GM12878 (cell line): ENCODE results near the gene COL13A1. TPM values are rescaled to one million over a fixed set of nuclear protein-coding genes. Genes with fewer than 3 reads are reported as not detected.

Source experiments
- ATAC-seq: fragments of 200-7000 bp; cut with Tn5 transposase; 3 replicates; pipeline ENCODE4 v1.9.1; 2020; ENCODE audit warnings: mild to moderate bottlenecking, moderate library complexity
- BruUV-seq: library from RNA; stranded (reverse); fragments of 400-500 nt; replicated peaks from 2 replicates; lab custom pipeline; 2021; lab: Mats Ljungman, UMichigan
- CTCF ChIA-PET: fragments of 300-600 bp; sonication (Branson Sonifier 250); formaldehyde crosslinking; extraction: SDS; loops from one replicate; lab custom pipeline; 2021; ENCODE audit warnings: inconsistent platforms; lab: Yijun Ruan, JAX
- POLR2A ChIA-PET: fragments of 350-600 bp; formaldehyde crosslinking; extraction: SDS; loops from one replicate; lab custom pipeline; 2021; ENCODE audit warnings: inconsistent platforms; lab: Charles Lee
- RAD21 ChIA-PET: fragments of 300-600 bp; sonication (Branson Sonifier 250); formaldehyde crosslinking; loops from one replicate; lab custom pipeline; 2023; ENCODE audit warnings: antibody characterized with exemption; ENCODE audit not compliant: unreplicated experiment; lab: Charles Lee
- SMC1A ChIA-PET: fragments of 300-600 bp; sonication (Branson Sonifier 250); formaldehyde crosslinking; loops from one replicate; lab custom pipeline; 2023; ENCODE audit not compliant: unreplicated experiment, uncharacterized antibody; lab: Charles Lee
- DNase-seq: peaks from one replicate; pipeline ENCODE4 v3.0.0-alpha.2; 2011; ENCODE audit warnings: low read depth, low spot score
- FAIRE-seq: peaks from 3 replicates; lab custom pipeline; 2011; peaks lifted over from hg19 to GRCh38; lab: Jason Lieb, UNC
- H2AFZ ChIP-seq: 2 replicates; pipeline ENCODE4 v1.6.0; 2011; ENCODE audit warnings: low read depth, low read length, control low read depth; ENCODE audit not compliant: control insufficient read depth
- H3K27ac ChIP-seq: 2 replicates; pipeline ENCODE4 v1.5.1; 2011; ENCODE audit warnings: control low read depth; ENCODE audit not compliant: control insufficient read depth, insufficient read depth
- H3K27me3 ChIP-seq, 2 experiments: replicated peaks in 1 of 2; 2 replicates each; pipeline versions ENCODE4 v1.6.0 to v1.6.1; 2011; ENCODE audit warnings: low read length in 1 of 2; ENCODE audit not compliant: control insufficient read depth in 2 of 2, insufficient read depth in 2 of 2
- H3K36me3 ChIP-seq, 2 experiments: 2 replicates each; pipeline ENCODE4 v1.5.1; 2011; ENCODE audit warnings: low read length in 1 of 2; ENCODE audit not compliant: control insufficient read depth in 2 of 2, insufficient read depth in 2 of 2
- H3K4me1 ChIP-seq: 2 replicates; pipeline ENCODE4 v1.6.1; 2011; ENCODE audit warnings: mild to moderate bottlenecking, low read length, moderate library complexity, mixed read lengths; ENCODE audit not compliant: control insufficient read depth, insufficient read depth
- H3K4me2 ChIP-seq: 2 replicates; pipeline ENCODE4 v1.6.0; 2011; ENCODE audit warnings: control low read depth; ENCODE audit not compliant: control insufficient read depth, insufficient read depth
- H3K4me3 ChIP-seq: fragments of 200-600 bp; sonication (generic); 2 replicates; pipeline ENCODE4 v1.5.1; 2016
- H3K79me2 ChIP-seq: 2 replicates; pipeline ENCODE4 v1.6.0; 2011; ENCODE audit warnings: low read length; ENCODE audit not compliant: control insufficient read depth, insufficient read depth
- H3K9ac ChIP-seq: 2 replicates; pipeline ENCODE4 v1.8.0; 2011; ENCODE audit warnings: low read length, control low read depth, mixed read lengths; ENCODE audit not compliant: control insufficient read depth, insufficient read depth
- H3K9me3 ChIP-seq: replicated peaks from 3 replicates; pipeline ENCODE4 v1.5.1; 2011; ENCODE audit warnings: mild to moderate bottlenecking, low read length; ENCODE audit not compliant: control insufficient read depth, insufficient read depth
- H4K20me1 ChIP-seq: 2 replicates; pipeline ENCODE4 v1.6.0; 2011; ENCODE audit not compliant: control insufficient read depth, insufficient read depth
- BCLAF1 ChIP-seq: fragments of 450-650 bp; IDR thresholded peaks from 2 replicates; pipeline ENCODE4 v1.6.1; 2017; ENCODE audit warnings: antibody characterized with exemption, mild to moderate bottlenecking, moderate library complexity
- ESRRA ChIP-seq: IDR thresholded peaks from 2 replicates; pipeline ENCODE4 v1.6.1; 2012; ENCODE audit warnings: mild to moderate bottlenecking, low read length, improper control_type of control experiment
- IRF4 ChIP-seq: IDR thresholded peaks from 2 replicates; pipeline ENCODE4 v1.6.1; 2011; ENCODE audit warnings: low read depth, low read length
- KAT2A ChIP-seq: conservative IDR thresholded peaks from 2 replicates; pipeline ENCODE4 v1.6.1; 2011; ENCODE audit warnings: low read depth, low read length; ENCODE audit not compliant: control insufficient read depth
- KDM1A ChIP-seq: fragments of 200-600 bp; sonication (generic); IDR thresholded peaks from 2 replicates; pipeline ENCODE4 v1.6.1; 2016; ENCODE audit warnings: borderline replicate concordance
- MEF2A ChIP-seq: IDR thresholded peaks from 2 replicates; pipeline ENCODE4 v1.6.1; 2011; ENCODE audit warnings: low read depth, mild to moderate bottlenecking, low read length, moderate library complexity; ENCODE audit not compliant: insufficient read depth
- MTA2 ChIP-seq: fragments of 450-650 bp; IDR thresholded peaks from 2 replicates; pipeline ENCODE4 v1.6.1; 2016; ENCODE audit warnings: low read depth, mild to moderate bottlenecking, moderate library complexity
- MXI1 ChIP-seq: fragments of 150-350 bp; IDR thresholded peaks from 2 replicates; pipeline ENCODE4 v1.6.1; 2011; ENCODE audit warnings: low read depth, mild to moderate bottlenecking, inconsistent platforms, low read length, improper control_type of control experiment
- POLR2A ChIP-seq: IDR thresholded peaks from 2 replicates; pipeline ENCODE4 v1.6.1; 2011; ENCODE audit warnings: low read depth, mild to moderate bottlenecking, low read length
- SIN3A ChIP-seq: IDR thresholded peaks from 2 replicates; pipeline ENCODE4 v1.6.1; 2012; ENCODE audit warnings: low read depth, low read length, improper control_type of control experiment
- SREBF1 ChIP-seq: IDR thresholded peaks from 2 replicates; pipeline ENCODE4 v1.6.1; 2012; ENCODE audit warnings: mild to moderate bottlenecking, low read length
- STAT3 ChIP-seq: IDR thresholded peaks from 2 replicates; pipeline ENCODE4 v1.6.1; 2011; ENCODE audit warnings: low read depth, low read length, improper control_type of control experiment
- YY1 ChIP-seq: IDR thresholded peaks from 2 replicates; pipeline ENCODE4 v1.6.1; 2011; ENCODE audit warnings: low read depth, mild to moderate bottlenecking, low read length
- ZNF207 ChIP-seq: fragments of 450-650 bp; IDR thresholded peaks from 2 replicates; pipeline ENCODE4 v1.6.1; 2014; ENCODE audit warnings: antibody characterized with exemption, mild to moderate bottlenecking, borderline replicate concordance
- ZNF217 ChIP-seq: fragments of 450-650 bp; IDR thresholded peaks from 2 replicates; pipeline ENCODE4 v1.6.1; 2017; ENCODE audit warnings: antibody characterized with exemption, mild to moderate bottlenecking
- WGBS: methylation state at CpG from one replicate; pipeline ENCODE4 v1.1.6; 2016; ENCODE audit warnings: low lambda C conversion rate; ENCODE audit not compliant: insufficient replicate concordance, insufficient coverage; ENCODE audit errors: missing lambda C conversion rate; 5-methylcytosine and 5-hydroxymethylcytosine counted together
- in situ Hi-C: fragments of 300-500 bp; cut with MboI; formaldehyde crosslinking; loops from 9 replicates; pipeline ENCODE4 v1.14.3; 2018; ENCODE audit warnings: mixed read lengths
- intact Hi-C: fragments of 100-400 bp; cut with micrococcal nuclease; formaldehyde crosslinking; loops from one replicate; pipeline ENCODE4 v1.14.2; 2022; ENCODE audit not compliant: unreplicated experiment
- polyA plus RNA-seq, 11 experiments: library from polyadenylated mRNA; depleted of rRNA in 4 of 11; unstranded in 6 of 11; stranded (reverse) in 5 of 11; fragments of >200 nt; fragmentation: Nextera tagmentation in 4 of 11; fragmentation: Illumina TruSeq in 1 of 11; extraction: Ambion mirVana in 4 of 11; extraction: Trizol in 1 of 11; gene quantifications; 1 replicate in 1 of 11; 2 replicates in 10 of 11; pipeline versions ENCODE4 v1.2.1 to v1.2.3, GENCODE V29; 2011 to 2016; ENCODE audit warnings: inconsistent platforms in 2 of 11, missing spikeins in 2 of 11, low read depth in 1 of 11
- total RNA-seq, 4 experiments: library from RNA; depleted of rRNA in 3 of 4; stranded (reverse); fragments of >200 nt in 3 of 4; fragmentation: Illumina TruSeq in 1 of 4; extraction: Trizol in 1 of 4; gene quantifications; 2 replicates each; pipeline versions ENCODE4 v1.2.1 to v1.2.3, GENCODE V29; 2013 to 2021

Gene COL13A1
- total and polyA plus RNA-seq, 10 of the 15 experiments (the other 5 are each of a cell fraction or from before 2014, with no cell fraction given) = 0.03 to 0.15 (median 0.05) TPM; not detected in 7

DNA sequence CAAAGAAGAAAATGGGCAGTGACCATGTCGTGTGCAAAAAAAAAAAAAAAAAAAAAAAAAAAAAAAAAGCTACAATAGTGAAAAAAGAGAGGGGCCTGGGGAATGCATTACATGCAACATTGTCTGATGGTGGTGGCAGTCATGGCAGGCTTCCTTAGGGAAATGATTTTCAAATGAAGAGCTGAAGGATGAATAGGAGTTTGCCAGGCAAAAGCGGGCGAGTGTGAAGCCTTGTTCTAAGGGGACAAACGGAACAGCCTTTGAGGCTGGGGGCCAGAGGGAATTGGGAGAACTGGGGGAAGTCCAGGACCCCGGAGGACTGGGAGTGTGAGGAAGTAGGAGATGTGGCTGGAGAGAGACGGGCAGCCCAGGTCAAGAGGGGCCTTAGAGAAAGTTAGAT is 3.1 kb downstream of the COL13A1 start:
- ChIA-PET SMC1A (interaction anchor here (0.7 to 0.9 kb wide), 2 partner anchors 62 to 868 kb away, joined by 3 read pairs; no protein-coding TSS in a partner anchor), POLR2A (no interaction called here), CTCF (no interaction called here), RAD21 (no interaction called here)
- Histone ChIP-seq H3K4me3 (no peak overlapping the region), H3K4me1 (no peaks in the 10 kb centered on the region), H3K79me2 (no peaks in the 10 kb centered on the region), H3K4me2 (no peak overlapping the region), H4K20me1 (no peaks in the 10 kb centered on the region), H3K27me3 (peaks cover 10 to 20% of the 10 kb centered on the region in 2 experiments), H3K27ac (no peak overlapping the region), H3K9me3 (no peaks in the 10 kb centered on the region), H3K36me3 (no peaks in the 10 kb centered on the region), H3K9ac (no peak overlapping the region), H2AFZ (no peak overlapping the region)
- FAIRE-seq = no peak
- ATAC-seq = no peak
- in situ Hi-C loops (no loop called here), intact Hi-C loops (loop anchor here (5.0 kb wide), 1 partner anchor 287 kb away; no protein-coding TSS in a partner anchor)
- 4% methylated on average over 6 of the region's 6 CpGs for WGBS
- TF ChIP-seq SREBF1 (no peak), KAT2A (no peak), KDM1A (no peak), SIN3A (no peak)
- no peak for DNase-seq
- no TSS peak for BruUV-seq

GRCh38 chr10:69807122-69807521 is 5.4 kb downstream of the COL13A1 start:
- DNase-seq (no peak), FAIRE-seq (no peak), ATAC-seq (no peak)
- no peak overlapping the region for H3K4me2 ChIP-seq
- BruUV-seq = no TSS peak
- intact Hi-C loops (no loop called here), in situ Hi-C loops (no loop called here)
- H3K79me2 ChIP-seq = no peaks in the 10 kb centered on the region
- ChIA-PET POLR2A (no interaction called here), CTCF (interaction anchor here (0.5 to 1.1 kb wide), 2 partner anchors 9 to 159 kb away, joined by 3 read pairs; no protein-coding TSS in a partner anchor), SMC1A (no interaction called here), RAD21 (no interaction called here)
- WGBS = 25% methylated on average over 2 of the region's 2 CpGs
- TF ChIP-seq STAT3 (no peak), MXI1 (no peak), YY1 (no peak), BCLAF1 (no peak), ZNF217 (no peak), MEF2A (no peak), MTA2 (no peak), POLR2A (no peak), ESRRA (no peak), IRF4 (no peak), ZNF207 (no peak)
- no peak overlapping the region for H3K27ac ChIP-seq
- H3K9ac ChIP-seq = no peak overlapping the region
- H3K4me1 ChIP-seq = no peaks in the 10 kb centered on the region
- H3K9me3 ChIP-seq = no peaks in the 10 kb centered on the region
- peaks cover 6 to 8% of the 10 kb centered on the region in 2 experiments; a peak in 2 of 4 replicates for H3K27me3 ChIP-seq
- no peak overlapping the region for H3K4me3 ChIP-seq
- no peaks in the 10 kb centered on the region for H4K20me1 ChIP-seq
- no peaks in the 10 kb centered on the region for H3K36me3 ChIP-seq
- H2AFZ ChIP-seq = no peak overlapping the region
